T-helper 2 cell treated with Interferon-gamma antibody and Interleukin-4, amounts not matched to agents 5 μg/mL and 100 μg/mL, for 36 hours (primary cell): ENCODE measurements around the gene TRIM47.
A peak's percentile ranks its signal among the peaks of the same experiment; 100 is the strongest.
"Not testable (repeated sequence)": the region's sequence is repeated elsewhere in the genome, so short reads cannot be mapped to it uniquely, and the experiment has no call there.

Experiments
- DNase-seq: peaks from one replicate; pipeline ENCODE4 v3.0.0; 2021; ENCODE audit warnings: low spot score
- H3K27ac Mint-ChIP-seq: one replicate; pipeline ENCODE4 v1.8.0; 2021; ENCODE audit warnings: mild to moderate bottlenecking, mixed read lengths
- H3K27me3 Mint-ChIP-seq: one replicate; pipeline ENCODE4 v1.8.0; 2021; ENCODE audit warnings: low read depth, mixed read lengths
- H3K36me3 Mint-ChIP-seq: one replicate; pipeline ENCODE4 v1.8.0; 2021; ENCODE audit warnings: low read depth, mixed read lengths
- H3K4me1 Mint-ChIP-seq: one replicate; pipeline ENCODE4 v1.8.0; 2021; ENCODE audit warnings: low read depth, mixed read lengths
- H3K4me3 Mint-ChIP-seq: one replicate; pipeline ENCODE4 v1.8.0; 2022; ENCODE audit warnings: mild to moderate bottlenecking, moderate library complexity, mixed read lengths
- H3K9me3 Mint-ChIP-seq: one replicate; pipeline ENCODE4 v1.8.0; 2021; ENCODE audit warnings: mixed read lengths

TRIM47 gene

GRCh38 chr17:75875182-75875939 is 3.0 kb downstream of the TRIM47 start:
- Mint-ChIP-seq H3K27ac (peak overlapping the region; percentile 88), H3K4me3 (peak overlapping the region; percentile 89), H3K36me3 (peaks cover 4% of the 10 kb centered on the region), H3K27me3 (peaks cover 9% of the 10 kb centered on the region), H3K4me1 (peaks cover 34% of the 10 kb centered on the region), H3K9me3 (no peaks in the 10 kb centered on the region)
- no peak for DNase-seq

GRCh38 chr17:75874323-75875181 is 3.8 kb downstream of the TRIM47 start:
- Mint-ChIP-seq H3K27me3 (peaks cover 5% of the 10 kb centered on the region), H3K9me3 (no peaks in the 10 kb centered on the region), H3K4me1 (peaks cover 34% of the 10 kb centered on the region), H3K36me3 (peaks cover 4% of the 10 kb centered on the region), H3K27ac (peak overlapping the region; percentile 31), H3K4me3 (no peak overlapping the region)
- DNase-seq, result no peak

- DNase-seq, result no peak
- Mint-ChIP-seq H3K27ac (peak overlapping the region; percentile 49), H3K9me3 (no peaks in the 10 kb centered on the region), H3K4me3 (peak overlapping the region; percentile 26), H3K36me3 (peaks cover 4% of the 10 kb centered on the region), H3K27me3 (peaks cover 2% of the 10 kb centered on the region), H3K4me1 (peaks cover 32% of the 10 kb centered on the region)
These were observed 4.6 kb downstream of the TRIM47 start for GRCh38 chr17:75873587-75874322.

- Mint-ChIP-seq H3K4me1 (peaks cover 32% of the 10 kb centered on the region), H3K27ac (peak overlapping the region; percentile 92), H3K4me3 (peak overlapping the region; percentile 51), H3K27me3 (no peaks in the 10 kb centered on the region), H3K36me3 (peaks cover 2% of the 10 kb centered on the region), H3K9me3 (no peaks in the 10 kb centered on the region)
- no peak for DNase-seq
These were observed 5.7 kb downstream of the TRIM47 start for GRCh38 chr17:75872434-75873351.

GRCh38 chr17:75870228-75870627 is 8.2 kb downstream of the TRIM47 start:
- Mint-ChIP-seq H3K4me1 (peaks cover 18% of the 10 kb centered on the region), H3K27ac (peak overlapping the region; percentile 21)
- DNase-seq, H3K27me3 Mint-ChIP-seq, H3K9me3 Mint-ChIP-seq, H3K36me3 Mint-ChIP-seq, H3K4me3 Mint-ChIP-seq: not testable (repeated sequence)

- Mint-ChIP-seq H3K27me3 (no peaks in the 10 kb centered on the region), H3K36me3 (no peaks in the 10 kb centered on the region), H3K4me1 (peaks cover 24% of the 10 kb centered on the region), H3K9me3 (no peaks in the 10 kb centered on the region), H3K27ac (no peak overlapping the region), H3K4me3 (no peak overlapping the region)
- no peak for DNase-seq
These were observed 8.9 kb downstream of the TRIM47 start for GRCh38 chr17:75869282-75870141.

GRCh38 chr17:75868730-75869281 is 9.6 kb downstream of the TRIM47 start:
- H3K4me3 Mint-ChIP-seq, H3K9me3 Mint-ChIP-seq, H3K36me3 Mint-ChIP-seq, H3K27me3 Mint-ChIP-seq, DNase-seq, H3K27ac Mint-ChIP-seq: not testable (repeated sequence)
- H3K4me1 Mint-ChIP-seq, result peaks cover 31% of the 10 kb centered on the region

GRCh38 chr17:75865404-75866188 is 12.8 kb downstream of the TRIM47 start:
- peaks cover 26% of the 10 kb centered on the region for H3K4me1 Mint-ChIP-seq
- not testable (repeated sequence) for H3K27me3 Mint-ChIP-seq, DNase-seq, H3K36me3 Mint-ChIP-seq, H3K9me3 Mint-ChIP-seq
- peak overlapping the region; percentile 93 for H3K27ac Mint-ChIP-seq
- H3K4me3 Mint-ChIP-seq, result peak overlapping the region; percentile 43

GRCh38 chr17:75864887-75865286 is 13.5 kb downstream of the TRIM47 start:
- H3K36me3 Mint-ChIP-seq, H3K9me3 Mint-ChIP-seq, DNase-seq, H3K27me3 Mint-ChIP-seq: not testable (repeated sequence)
- Mint-ChIP-seq H3K4me3 (peak overlapping the region; percentile 70), H3K4me1 (peaks cover 26% of the 10 kb centered on the region), H3K27ac (peak overlapping the region; percentile 93)

- H3K27me3 Mint-ChIP-seq, result no peaks in the 10 kb centered on the region
- peaks cover 27% of the 10 kb centered on the region for H3K4me1 Mint-ChIP-seq
- H3K27ac Mint-ChIP-seq, result peak overlapping the region; percentile 93
- no peaks in the 10 kb centered on the region for H3K36me3 Mint-ChIP-seq
- peak overlapping the region; percentile 70 for H3K4me3 Mint-ChIP-seq
- no peaks in the 10 kb centered on the region for H3K9me3 Mint-ChIP-seq
- peak; percentile 66 for DNase-seq
These were observed 13.9 kb downstream of the TRIM47 start for GRCh38 chr17:75864448-75864871.

- Mint-ChIP-seq H3K4me1 (peaks cover 40% of the 10 kb centered on the region), H3K36me3 (no peaks in the 10 kb centered on the region)
- DNase-seq, result no peak
These were observed 16.5 kb downstream of the TRIM47 start for GRCh38 chr17:75861927-75862317.

GRCh38 chr17:75859358-75859757 is 19.0 kb downstream of the TRIM47 start:
- DNase-seq, H3K4me3 Mint-ChIP-seq, H3K27me3 Mint-ChIP-seq, H3K36me3 Mint-ChIP-seq, H3K9me3 Mint-ChIP-seq: not testable (repeated sequence)
- peak overlapping the region; percentile 86 for H3K27ac Mint-ChIP-seq
- H3K4me1 Mint-ChIP-seq, result peaks cover 38% of the 10 kb centered on the region

More at GRCh38 chr17:75861927-75862317, 16.5 kb downstream of the TRIM47 start:
- Mint-ChIP-seq H3K27ac (no peak overlapping the region), H3K27me3 (no peaks in the 10 kb centered on the region), H3K4me3 (peak overlapping the region; percentile 2), H3K9me3 (no peaks in the 10 kb centered on the region)
